Eye (tissue), 1 donor: ENCODE measurements around the gene TRAM1L1.

Experiments
- DNase-seq: peaks from one replicate; pipeline ENCODE4 v3.0.0-alpha.2; 2015

TRAM1L1 gene

GRCh38 chr4:117084866-117085701 lies at the start of gene TRAM1L1:
Gene TRAM1L1 (minus strand): TSS chr4:117085576. CDS start chr4:117085393, 183 bp downstream.
- DNase-seq = peak; percentile 94

DNA sequence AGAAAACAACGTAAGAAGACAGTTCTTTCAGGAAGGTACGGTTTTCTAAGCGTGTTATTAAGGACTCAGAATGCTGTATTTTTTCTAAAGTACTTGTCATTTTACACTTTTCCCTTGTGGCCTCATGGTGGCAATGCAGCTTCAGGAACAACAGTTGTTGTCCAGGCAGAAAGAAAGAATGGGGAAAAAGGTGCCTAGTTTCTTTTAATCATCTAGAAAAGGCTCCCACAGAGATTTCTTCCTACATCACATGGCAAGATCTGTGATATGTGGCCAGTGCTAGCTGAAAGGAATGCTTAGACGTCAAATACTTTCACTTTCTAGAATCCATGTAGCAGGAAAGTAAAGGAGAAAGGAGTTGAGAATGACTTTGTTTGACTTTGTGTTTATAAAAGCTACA lies 49.0 kb upstream of the TRAM1L1 start:
- DNase-seq = peak; percentile 83

DNA sequence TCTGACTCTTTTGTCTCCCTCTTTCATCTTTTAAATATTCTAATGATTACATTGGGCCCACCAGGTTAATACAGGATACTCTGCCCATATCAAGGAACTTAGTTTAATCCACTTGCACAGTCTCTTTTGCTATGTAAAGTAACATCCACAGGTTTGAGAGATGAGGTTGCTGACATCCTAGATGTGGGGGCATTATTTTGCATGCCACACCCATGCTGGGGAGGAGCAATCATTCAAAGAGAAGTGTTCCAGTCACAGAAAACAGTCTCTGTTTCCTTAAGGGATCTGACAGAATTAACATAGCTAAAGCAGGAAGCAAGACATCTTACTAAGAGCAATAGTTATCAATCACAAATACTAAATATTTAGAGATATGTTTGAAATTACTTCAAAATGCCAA lies 11.5 kb upstream of the TRAM1L1 start:
- no peak for DNase-seq

GRCh38 chr4:117096462-117096861 lies 11.1 kb upstream of the TRAM1L1 start:
- no peak for DNase-seq

GRCh38 chr4:117093571-117093970 lies 8.2 kb upstream of the TRAM1L1 start:
- DNase-seq = no peak

GRCh38 chr4:117077760-117078159 lies 7.6 kb downstream of the TRAM1L1 start:
- no peak for DNase-seq

GRCh38 chr4:117068120-117068519 lies 17.3 kb downstream of the TRAM1L1 start:
- DNase-seq = no peak

DNA sequence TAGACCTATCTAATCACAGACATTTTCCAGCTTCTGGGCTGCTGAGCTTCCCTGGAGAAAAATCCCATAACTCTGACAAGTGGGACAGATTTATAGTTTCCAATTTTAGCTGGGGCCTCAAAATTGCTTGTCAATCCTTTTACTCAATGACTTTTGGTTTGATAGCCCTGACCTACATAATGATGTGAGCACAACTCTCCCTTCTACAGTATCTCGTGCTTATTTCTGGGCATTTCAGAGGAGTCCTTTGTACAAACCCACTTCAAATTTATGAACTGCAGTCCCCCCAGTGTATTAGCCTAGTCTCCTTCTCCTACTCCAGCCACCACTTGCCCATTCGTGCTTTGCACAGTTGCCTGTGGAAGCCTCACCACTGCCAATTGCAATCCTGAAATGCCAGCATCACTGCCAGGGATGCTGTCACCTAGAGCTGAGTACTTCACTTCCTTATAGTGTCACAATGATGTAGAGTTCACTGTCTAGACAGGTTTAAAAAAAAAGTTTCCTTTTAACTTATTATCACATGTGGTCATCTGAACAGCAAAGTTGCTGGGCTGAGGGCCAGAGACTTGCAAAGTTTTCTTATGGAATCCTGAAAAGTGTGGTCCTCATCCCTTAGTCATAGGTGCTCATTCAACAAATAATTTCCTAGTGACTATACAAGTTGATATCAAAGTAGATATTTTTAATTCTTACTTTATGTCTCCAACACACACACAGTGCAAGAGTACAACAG lies 21.2 kb downstream of the TRAM1L1 start:
- no peak for DNase-seq

DNA sequence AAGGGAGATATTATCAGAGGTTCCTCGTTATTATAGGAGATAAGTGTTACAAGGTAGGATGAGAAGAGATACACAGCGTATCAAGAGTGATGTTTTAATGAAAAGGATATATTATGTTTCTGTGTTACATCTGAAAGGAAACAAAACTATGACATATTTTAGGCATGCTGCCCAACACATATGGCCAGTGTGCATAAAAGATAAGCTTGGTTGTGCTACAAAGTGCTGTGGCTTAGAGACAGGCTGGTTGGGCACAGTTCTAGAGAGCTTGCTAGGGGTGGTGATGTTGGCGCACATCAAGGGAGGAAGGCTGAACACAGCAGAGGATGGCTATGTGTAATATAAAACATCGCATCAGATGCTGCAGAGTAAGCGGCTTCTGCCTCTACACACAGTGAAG lies 42.4 kb downstream of the TRAM1L1 start:
- no peak for DNase-seq
